Measurements from ENCODE around the gene P4HTM.

DNA sequence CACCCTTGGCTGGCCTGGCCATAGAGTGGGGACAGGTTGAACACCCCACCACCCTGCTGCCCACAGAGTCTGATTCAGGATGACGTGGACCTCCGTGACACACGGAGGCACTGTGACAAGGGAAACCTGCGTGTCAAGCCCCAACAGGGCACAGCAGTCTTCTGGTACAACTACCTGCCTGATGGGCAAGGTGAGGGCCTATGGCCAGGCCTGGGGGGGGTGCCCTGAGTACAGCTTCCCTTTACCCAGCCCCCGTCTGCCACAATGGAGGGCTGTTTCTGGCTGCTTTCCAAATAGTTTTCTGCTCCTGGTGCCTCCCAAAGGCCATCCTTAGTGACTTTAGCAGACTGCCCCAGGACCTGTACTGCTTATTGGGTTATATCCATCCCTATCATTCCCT lies 16.0 kb downstream of the P4HTM start:
- TF ChIP-seq CTCF (IDR thresholded peaks at IDR 0.05) (no peak), ZFX (IDR thresholded peaks at IDR 0.05; ENCODE audit: borderline replicate concordance) (no peak)

All from 22Rv1 (cell line).